Stomach (tissue), 4 donors: ENCODE data around the gene B3GAT2.
A peak's percentile ranks its signal among the peaks of the same experiment; 100 is the strongest.

Source experiments
- EP300 ChIP-seq: sonication (generic); formaldehyde crosslinking; IDR thresholded peaks from one replicate; pipeline ENCODE4 v1.6.1; 2017; ENCODE audit warnings: antibody characterized with exemption
- POLR2A ChIP-seq, 4 donors: fragments of 450-650 bp; IDR thresholded peaks; one replicate each; pipeline ENCODE4 v1.6.1; 2016; ENCODE audit warnings: antibody characterized with exemption in 4 of 4, control low read depth in 2 of 4, mild to moderate bottlenecking in 1 of 4, moderate library complexity in 1 of 4
- POLR2AphosphoS5 ChIP-seq, 3 donors: sonication (generic); formaldehyde crosslinking; IDR thresholded peaks; one replicate each; pipeline ENCODE4 v1.6.1; 2016; ENCODE audit warnings: antibody characterized with exemption in 3 of 3
- TF ChIP-seq, protein P1 (sequence below), 7 experiments: fragments of 450-650 bp in 4 of 7; fragments of 200-600 bp in 3 of 7; sonication (generic) in 3 of 7; IDR thresholded peaks; one replicate each; pipeline ENCODE4 v1.5.1; 2016 to 2019; ENCODE audit warnings: antibody characterized with exemption in 7 of 7, control low read depth in 2 of 7, mild to moderate bottlenecking in 1 of 7

DNA sequence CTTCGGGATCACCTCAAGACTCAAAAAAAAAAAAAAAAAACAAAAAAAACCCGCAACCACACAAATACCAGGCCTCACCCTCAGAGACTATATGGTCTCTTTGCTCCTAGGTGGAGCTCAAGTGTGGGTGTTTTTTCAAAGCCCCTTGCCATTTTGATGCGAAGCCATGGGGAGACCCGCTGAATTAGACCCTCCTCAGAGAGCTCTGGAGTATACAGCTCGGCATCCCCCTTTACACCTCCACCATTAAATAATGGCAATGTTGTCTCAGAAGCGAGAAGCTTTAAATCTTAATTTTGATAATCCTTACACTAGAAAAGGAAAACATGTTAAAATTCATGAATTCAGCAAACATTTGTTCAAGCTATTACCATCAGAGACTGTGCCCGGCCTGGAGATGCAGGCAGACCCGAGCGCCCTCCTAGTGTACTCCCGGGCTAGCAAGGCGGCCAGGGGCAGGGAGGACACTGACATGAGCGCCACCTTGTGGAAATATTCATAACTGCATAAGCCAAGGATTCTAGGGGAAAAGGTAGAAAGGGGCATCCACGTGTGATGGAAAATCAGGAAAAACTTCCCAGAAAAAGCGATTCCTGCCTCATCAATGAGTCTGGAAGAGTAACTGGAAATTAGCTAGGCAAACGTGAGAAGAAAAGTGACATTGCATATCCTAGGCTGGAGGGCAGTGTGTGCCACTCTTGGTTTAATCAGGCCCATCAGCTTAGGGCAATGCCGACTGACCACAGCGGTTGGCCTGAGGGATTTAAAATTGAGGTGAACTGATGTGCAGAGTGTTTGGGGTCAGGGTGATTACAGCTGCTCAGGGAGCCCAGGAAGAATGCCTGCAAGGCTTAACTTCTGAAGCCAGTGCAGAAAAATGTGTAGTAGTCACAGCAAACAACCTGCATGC lies 72.5 kb downstream of the B3GAT2 start:
- TF ChIP-seq, protein P1, sequence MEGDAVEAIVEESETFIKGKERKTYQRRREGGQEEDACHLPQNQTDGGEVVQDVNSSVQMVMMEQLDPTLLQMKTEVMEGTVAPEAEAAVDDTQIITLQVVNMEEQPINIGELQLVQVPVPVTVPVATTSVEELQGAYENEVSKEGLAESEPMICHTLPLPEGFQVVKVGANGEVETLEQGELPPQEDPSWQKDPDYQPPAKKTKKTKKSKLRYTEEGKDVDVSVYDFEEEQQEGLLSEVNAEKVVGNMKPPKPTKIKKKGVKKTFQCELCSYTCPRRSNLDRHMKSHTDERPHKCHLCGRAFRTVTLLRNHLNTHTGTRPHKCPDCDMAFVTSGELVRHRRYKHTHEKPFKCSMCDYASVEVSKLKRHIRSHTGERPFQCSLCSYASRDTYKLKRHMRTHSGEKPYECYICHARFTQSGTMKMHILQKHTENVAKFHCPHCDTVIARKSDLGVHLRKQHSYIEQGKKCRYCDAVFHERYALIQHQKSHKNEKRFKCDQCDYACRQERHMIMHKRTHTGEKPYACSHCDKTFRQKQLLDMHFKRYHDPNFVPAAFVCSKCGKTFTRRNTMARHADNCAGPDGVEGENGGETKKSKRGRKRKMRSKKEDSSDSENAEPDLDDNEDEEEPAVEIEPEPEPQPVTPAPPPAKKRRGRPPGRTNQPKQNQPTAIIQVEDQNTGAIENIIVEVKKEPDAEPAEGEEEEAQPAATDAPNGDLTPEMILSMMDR (IDR thresholded peaks at IDR 0.05) = peak in 5 of 7 experiments; percentile 87 to 92 (median 90)
- TF ChIP-seq POLR2A (IDR thresholded peaks at IDR 0.05) = no peak
- no peak for TF ChIP-seq POLR2AphosphoS5 (IDR thresholded peaks at IDR 0.05)
- no peak for TF ChIP-seq EP300
